ENCODE measurements around the gene PHTF2.

Gene PHTF2

GRCh38 chr7:77933394-77933793 lies 134.8 kb downstream of the PHTF2 start:
- DNase-seq (ENCODE audit: low read depth): no peak

- DNase-seq (ENCODE audit: low read depth): no peak
Observed at GRCh38 chr7:77935652-77936348, 137.2 kb downstream of the PHTF2 start.

GRCh38 chr7:77940647-77941046 lies 142.1 kb downstream of the PHTF2 start:
- DNase-seq (ENCODE audit: low read depth): no peak

GRCh38 chr7:77942431-77942830 lies 143.9 kb downstream of the PHTF2 start:
- no peak for DNase-seq (ENCODE audit: low read depth)

- no peak for DNase-seq (ENCODE audit: low read depth)
Observed at GRCh38 chr7:77944183-77945182, 145.9 kb downstream of the PHTF2 start.

- no peak for DNase-seq (ENCODE audit: low read depth)
Observed at GRCh38 chr7:77950548-77950947, 152.0 kb downstream of the PHTF2 start.

GRCh38 chr7:77954773-77955555 lies 156.4 kb downstream of the PHTF2 start:
- no peak for DNase-seq (ENCODE audit: low read depth)

GRCh38 chr7:77958436-77958835 lies 159.9 kb downstream of the PHTF2 start:
- DNase-seq (ENCODE audit: low read depth): no peak

- DNase-seq (ENCODE audit: low read depth): no peak
Observed at GRCh38 chr7:77959080-77959479, 160.5 kb downstream of the PHTF2 start.

GRCh38 chr7:77960336-77960735 lies 161.8 kb downstream of the PHTF2 start:
- no peak for DNase-seq (ENCODE audit: low read depth)

- DNase-seq (ENCODE audit: low read depth): no peak
Observed at GRCh38 chr7:77967429-77967828, 168.9 kb downstream of the PHTF2 start.

- DNase-seq (ENCODE audit: low read depth): no peak
Observed at GRCh38 chr7:77971726-77972125, 173.2 kb downstream of the PHTF2 start.

- no peak for DNase-seq (ENCODE audit: low read depth)
Observed at GRCh38 chr7:77975672-77976480, 177.3 kb downstream of the PHTF2 start.

- no peak for DNase-seq (ENCODE audit: low read depth)
Observed at GRCh38 chr7:77979219-77979618, 180.6 kb downstream of the PHTF2 start.

- no peak for DNase-seq (ENCODE audit: low read depth)
Observed at GRCh38 chr7:77980087-77980713, 181.6 kb downstream of the PHTF2 start.

- no peak for DNase-seq (ENCODE audit: low read depth)
Observed at GRCh38 chr7:77982926-77983550, 184.5 kb downstream of the PHTF2 start.

GRCh38 chr7:77983973-77984372 lies 185.4 kb downstream of the PHTF2 start:
- DNase-seq (ENCODE audit: low read depth): no peak

GRCh38 chr7:77985232-77985973 lies 186.8 kb downstream of the PHTF2 start:
- DNase-seq (ENCODE audit: low read depth): no peak

GRCh38 chr7:77985974-77986339 lies 187.4 kb downstream of the PHTF2 start:
- DNase-seq (ENCODE audit: low read depth): no peak

Measured in T-helper 22 cell (primary cell).